Epidermal melanocyte (primary cell): ENCODE data around the gene GPR152.

Experiments
- DNase-seq: peaks from one replicate; pipeline ENCODE4 v3.0.0; 2011; ENCODE audit warnings: low spot score; ENCODE audit not compliant: insufficient read length

Gene GPR152

GRCh38 chr11:67440229-67441097, 12.1 kb downstream of the GPR152 start:
- no peak for DNase-seq

DNA sequence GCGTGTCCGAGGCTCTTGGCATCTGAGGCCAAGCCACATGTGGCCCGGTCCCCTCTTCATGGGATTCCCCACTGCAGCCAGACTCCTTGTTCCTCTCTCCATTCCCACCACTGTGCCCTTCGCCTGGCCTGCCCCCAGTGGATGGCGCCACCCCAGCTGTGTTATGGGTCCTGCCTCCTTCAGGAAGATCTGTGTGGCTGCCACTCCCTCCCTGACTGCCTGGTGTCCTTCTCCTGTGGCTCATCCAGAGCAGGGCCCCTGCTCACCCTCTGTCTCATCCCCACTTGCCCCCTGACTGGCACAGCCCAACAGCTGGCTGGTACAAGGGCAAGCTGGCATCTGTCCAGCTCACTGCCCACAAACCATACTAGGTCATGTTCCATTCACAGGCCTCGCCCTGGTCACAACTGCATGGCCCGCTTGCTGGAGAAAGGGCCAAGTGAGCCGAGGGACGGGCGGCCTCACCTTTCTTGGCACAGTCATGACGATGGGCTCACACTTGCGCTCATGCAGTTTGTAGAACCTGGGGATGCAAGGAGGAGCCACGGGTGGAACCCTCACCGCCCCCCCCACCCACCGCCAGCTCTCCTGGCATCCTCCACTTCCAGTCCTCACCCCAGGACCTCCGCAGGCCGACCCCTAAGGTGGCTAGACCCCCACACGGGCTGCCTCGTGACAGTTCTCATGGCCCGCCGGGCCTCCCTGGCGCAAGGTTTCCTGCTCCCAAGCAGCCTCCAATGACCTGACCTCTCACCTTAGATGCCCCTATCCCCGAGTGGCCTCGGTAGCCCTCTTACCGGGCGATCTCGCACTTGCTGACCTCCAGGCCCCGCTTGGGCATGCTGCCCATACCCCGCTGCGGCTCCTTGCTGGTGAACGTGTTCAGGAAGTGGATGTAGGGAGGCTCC, 13.0 kb downstream of the GPR152 start:
- peak; percentile 49 for DNase-seq

- DNase-seq: no peak
Observed at GRCh38 chr11:67438158-67438902, 14.2 kb downstream of the GPR152 start.

DNA sequence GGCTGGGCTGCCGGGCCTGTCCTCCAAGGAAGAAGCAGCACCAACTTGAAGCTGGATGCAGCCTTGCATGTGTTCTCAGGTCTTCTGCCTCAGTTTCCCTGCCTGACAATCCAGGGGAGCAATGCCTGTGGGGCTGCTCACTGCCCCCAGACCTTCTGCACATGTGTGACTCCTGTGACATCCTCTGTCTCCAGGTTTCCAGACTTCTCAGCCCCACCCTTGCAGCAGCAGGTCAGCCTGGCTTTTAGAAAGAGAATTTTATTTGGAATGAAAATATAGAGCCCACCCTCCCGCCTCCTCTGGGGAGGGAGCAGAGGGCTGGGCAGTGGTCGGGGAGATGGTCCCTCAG, 14.7 kb downstream of the GPR152 start:
- DNase-seq: no peak

DNA sequence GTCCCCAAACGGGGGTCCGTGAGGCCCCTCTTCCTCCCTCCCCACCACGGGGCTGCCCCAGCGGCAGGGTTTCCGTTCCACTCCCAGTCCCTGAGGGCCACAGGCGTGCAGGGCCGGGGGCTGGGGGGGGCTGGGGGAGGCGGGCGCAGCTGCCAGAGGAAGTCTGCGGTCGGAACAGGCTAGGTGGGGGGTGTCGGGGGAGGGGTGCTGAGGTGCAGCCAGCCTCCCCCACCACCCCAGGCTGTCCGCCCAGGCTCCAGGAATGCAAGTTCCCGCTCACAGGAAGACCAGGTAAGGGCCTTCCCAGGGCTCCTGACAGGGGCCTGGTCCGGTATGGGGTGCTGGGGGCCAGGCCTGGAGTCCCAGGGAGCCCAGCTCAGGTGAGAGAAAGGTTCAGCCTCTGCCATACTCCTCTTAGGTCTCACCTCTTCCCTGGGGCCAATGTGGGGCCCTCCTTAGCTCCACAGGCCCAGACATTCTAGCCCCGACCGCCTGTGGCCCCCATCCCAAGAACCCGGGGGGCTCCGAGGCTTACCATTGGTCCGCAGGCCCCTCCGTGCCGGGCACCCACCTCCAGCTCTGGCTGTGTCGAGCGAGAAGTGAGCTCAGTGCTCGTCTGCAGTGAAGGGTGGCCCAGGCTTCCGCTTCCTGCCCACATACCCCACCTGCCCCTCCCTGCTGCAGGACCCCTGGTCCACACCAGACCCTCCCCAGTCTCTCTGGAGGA, 15.3 kb downstream of the GPR152 start, which contains the start of gene PTPRCAP:
PTPRCAP (minus strand) TSS at position 601 of the 727 bp plus-strand sequence; CDS start at position 538, 63 bp downstream.
- DNase-seq: no peak

GRCh38 chr11:67436459-67437081, 16.0 kb downstream of the GPR152 start:
- no peak for DNase-seq

- DNase-seq: no peak
Observed at GRCh38 chr11:67435727-67436458, 16.6 kb downstream of the GPR152 start.

- DNase-seq: no peak
Observed at GRCh38 chr11:67435031-67435726, 17.4 kb downstream of the GPR152 start.

- DNase-seq: no peak
Observed at GRCh38 chr11:67434395-67434881, 18.1 kb downstream of the GPR152 start.

- DNase-seq: no peak
Observed at GRCh38 chr11:67433536-67434394, 18.8 kb downstream of the GPR152 start.

DNA sequence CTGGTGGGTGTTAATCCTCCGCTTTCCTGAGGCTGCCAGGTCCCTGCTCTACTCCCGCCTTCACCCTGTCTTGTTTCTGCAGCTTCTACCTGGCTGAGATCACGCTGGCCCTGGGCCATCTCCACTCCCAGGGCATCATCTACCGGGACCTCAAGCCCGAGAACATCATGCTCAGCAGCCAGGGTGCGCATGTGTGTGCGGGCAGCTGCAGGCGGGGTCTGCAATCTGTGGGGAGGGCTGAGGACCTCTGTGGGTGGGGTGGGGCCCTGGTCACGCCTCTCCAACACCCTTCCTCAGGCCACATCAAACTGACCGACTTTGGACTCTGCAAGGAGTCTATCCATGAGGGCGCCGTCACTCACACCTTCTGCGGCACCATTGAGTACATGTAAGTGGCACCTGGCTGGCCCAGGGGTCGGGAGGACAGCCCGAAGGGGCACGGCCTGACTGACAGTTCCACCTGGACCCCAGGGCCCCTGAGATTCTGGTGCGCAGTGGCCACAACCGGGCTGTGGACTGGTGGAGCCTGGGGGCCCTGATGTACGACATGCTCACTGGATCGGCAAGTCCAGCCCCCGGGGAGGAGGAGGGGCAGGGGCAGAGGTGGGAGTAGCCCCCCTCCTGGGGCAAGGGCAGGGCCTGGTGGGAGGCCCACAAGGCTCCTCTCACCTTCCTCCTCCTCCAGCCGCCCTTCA, 19.7 kb downstream of the GPR152 start:
- no peak for DNase-seq

GRCh38 chr11:67431346-67432249, 20.9 kb downstream of the GPR152 start:
- no peak for DNase-seq

- no peak for DNase-seq
Observed at GRCh38 chr11:67429722-67430121, 22.8 kb downstream of the GPR152 start.

DNA sequence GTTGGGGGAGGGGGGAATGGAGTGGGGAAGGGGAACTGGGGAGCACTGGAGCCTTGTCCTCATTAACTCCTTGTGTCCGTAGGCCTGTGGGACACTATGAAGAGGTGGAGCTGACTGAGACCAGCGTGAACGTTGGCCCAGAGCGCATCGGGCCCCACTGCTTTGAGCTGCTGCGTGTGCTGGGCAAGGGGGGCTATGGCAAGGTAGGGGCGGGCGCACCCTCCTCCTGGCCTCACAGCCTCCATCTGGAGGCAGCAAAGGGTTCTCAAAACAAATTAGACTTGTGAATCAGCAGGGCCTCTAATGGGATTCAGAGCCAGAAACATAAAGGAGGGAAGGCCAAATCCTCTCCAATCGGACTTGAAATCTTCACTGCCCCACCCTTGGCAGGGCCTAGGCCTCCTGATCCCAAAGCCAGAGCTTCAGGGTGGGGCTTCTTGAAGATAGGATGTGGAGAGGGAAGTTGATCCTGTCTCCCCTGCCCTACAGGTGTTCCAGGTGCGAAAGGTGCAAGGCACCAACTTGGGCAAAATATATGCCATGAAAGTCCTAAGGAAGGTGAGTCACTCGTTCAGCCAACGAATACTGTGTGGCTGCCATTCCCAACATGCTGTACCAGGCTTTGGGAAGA, 23.4 kb downstream of the GPR152 start:
- no peak for DNase-seq

- peak; percentile 100 for DNase-seq
Observed at GRCh38 chr11:67428052-67429001, 24.2 kb downstream of the GPR152 start, which contains the start of gene RPS6KB2. RPS6KB2 (plus strand) TSS chr11:67428494; CDS start chr11:67428546, 52 bp downstream.
